HG02642 (cell line): ENCODE measurements around the gene RNU5B-1.
"Not testable (repeated sequence)": the region's sequence is repeated elsewhere in the genome, so short reads cannot be mapped to it uniquely, and the experiment has no call there.

ENCODE experiments used
- ATAC-seq: cut with Tn5 transposase; IDR thresholded peaks from one replicate; pipeline ENCODE4 v1.9.1; 2021; ENCODE audit warnings: mild to moderate bottlenecking; ENCODE audit not compliant: unreplicated experiment, poor library complexity

RNU5B-1 gene

GRCh38 chr15:65338823-65339222, 34.3 kb downstream of the RNU5B-1 start:
- ATAC-seq = no peak

- no peak for ATAC-seq
These were observed 34.9 kb downstream of the RNU5B-1 start for GRCh38 chr15:65339416-65339815.

GRCh38 chr15:65339920-65340319, 35.4 kb downstream of the RNU5B-1 start:
- no peak for ATAC-seq

GRCh38 chr15:65342493-65342892, 38.0 kb downstream of the RNU5B-1 start:
- no peak for ATAC-seq

GRCh38 chr15:65343374-65343981, 39.0 kb downstream of the RNU5B-1 start:
- no peak for ATAC-seq

- ATAC-seq = no peak
These were observed 39.9 kb downstream of the RNU5B-1 start for GRCh38 chr15:65344214-65344913.

- no peak for ATAC-seq
These were observed 40.4 kb downstream of the RNU5B-1 start for GRCh38 chr15:65344914-65345275.

- ATAC-seq = no peak
These were observed 42.5 kb downstream of the RNU5B-1 start for GRCh38 chr15:65346856-65347598.

- ATAC-seq = not testable (repeated sequence)
These were observed 43.3 kb downstream of the RNU5B-1 start for GRCh38 chr15:65347756-65348155.

GRCh38 chr15:65349338-65349737, 44.9 kb downstream of the RNU5B-1 start:
- no peak for ATAC-seq

- not testable (repeated sequence) for ATAC-seq
These were observed 47.5 kb downstream of the RNU5B-1 start for GRCh38 chr15:65351972-65352371.
